Left ventricle myocardium inferior (tissue), 1 donor: ENCODE measurements around the gene SENP3. TPM values are rescaled to one million over a fixed set of nuclear protein-coding genes. Genes with fewer than 3 reads are reported as not detected.

Experiments used
- DNase-seq: peaks from one replicate; pipeline ENCODE4 v3.0.0-alpha.2; 2020
- H3K27ac ChIP-seq: fragments of 200-600 bp; replicated peaks from 2 replicates; pipeline ENCODE4 v1.8.0; 2021
- H3K27me3 ChIP-seq: fragments of 200-600 bp; 2 replicates; pipeline ENCODE4 v1.8.0; 2021; ENCODE audit warnings: low read depth
- H3K36me3 ChIP-seq: fragments of 200-600 bp; 2 replicates; pipeline ENCODE4 v1.8.0; 2021
- H3K4me1 ChIP-seq: fragments of 200-600 bp; 2 replicates; pipeline ENCODE4 v1.8.0; 2021
- H3K4me3 ChIP-seq: fragments of 200-600 bp; 2 replicates; pipeline ENCODE4 v1.8.0; 2021; ENCODE audit warnings: mild to moderate bottlenecking, moderate library complexity
- H3K9me3 ChIP-seq: fragments of 200-600 bp; replicated peaks from 2 replicates; pipeline ENCODE4 v1.8.0; 2021
- intact Hi-C: fragments of 100-400 bp; cut with micrococcal nuclease; formaldehyde crosslinking; loops from one replicate; pipeline ENCODE4 v1.11.0; 2022
- total RNA-seq: library from RNA; stranded (reverse); fragmentation: NEBNext Ultra II Directional; extraction: Animal tissue kit (Norgen Biotek cat#: 25700); gene quantifications from one replicate; pipeline ENCODE4 v1.2.1, GENCODE V29; 2021
- TF ChIP-seq, protein P1 (sequence below): fragments of 200-600 bp; IDR thresholded peaks from 2 replicates; pipeline ENCODE4 v1.8.0; 2021; ENCODE audit warnings: antibody characterized with exemption, mild to moderate bottlenecking, borderline replicate concordance
- donor health status: DM: no; HTN: yes; CAD: no; lungs with severe emphysema.

SENP3 gene
- total RNA-seq, 1 donor from 2014 or later: 29.5 TPM

DNA sequence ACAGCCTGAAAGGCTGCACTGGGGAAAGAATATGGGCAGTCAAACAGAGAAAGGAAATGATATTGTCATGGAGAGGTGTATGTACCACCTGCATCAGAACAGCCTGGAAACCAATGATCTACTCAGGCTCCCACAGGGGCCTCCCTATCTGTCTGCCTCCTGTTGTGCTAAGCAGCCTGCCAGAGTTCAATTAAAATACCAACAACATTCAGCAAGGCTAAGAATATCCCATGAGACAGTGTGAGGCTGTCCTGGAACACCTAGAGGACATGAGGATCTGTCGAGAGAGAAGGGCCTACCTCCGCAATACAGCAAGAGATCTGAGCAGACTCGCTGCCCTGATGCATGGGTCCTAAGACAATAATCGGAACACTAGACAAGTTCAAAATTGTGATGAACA lies 44.6 kb downstream of the SENP3 start:
- no peak overlapping the region for H3K4me3 ChIP-seq
- peaks cover 50% of the 10 kb centered on the region for H3K36me3 ChIP-seq
- no peaks in the 10 kb centered on the region for H3K9me3 ChIP-seq
- TF ChIP-seq, protein P1, sequence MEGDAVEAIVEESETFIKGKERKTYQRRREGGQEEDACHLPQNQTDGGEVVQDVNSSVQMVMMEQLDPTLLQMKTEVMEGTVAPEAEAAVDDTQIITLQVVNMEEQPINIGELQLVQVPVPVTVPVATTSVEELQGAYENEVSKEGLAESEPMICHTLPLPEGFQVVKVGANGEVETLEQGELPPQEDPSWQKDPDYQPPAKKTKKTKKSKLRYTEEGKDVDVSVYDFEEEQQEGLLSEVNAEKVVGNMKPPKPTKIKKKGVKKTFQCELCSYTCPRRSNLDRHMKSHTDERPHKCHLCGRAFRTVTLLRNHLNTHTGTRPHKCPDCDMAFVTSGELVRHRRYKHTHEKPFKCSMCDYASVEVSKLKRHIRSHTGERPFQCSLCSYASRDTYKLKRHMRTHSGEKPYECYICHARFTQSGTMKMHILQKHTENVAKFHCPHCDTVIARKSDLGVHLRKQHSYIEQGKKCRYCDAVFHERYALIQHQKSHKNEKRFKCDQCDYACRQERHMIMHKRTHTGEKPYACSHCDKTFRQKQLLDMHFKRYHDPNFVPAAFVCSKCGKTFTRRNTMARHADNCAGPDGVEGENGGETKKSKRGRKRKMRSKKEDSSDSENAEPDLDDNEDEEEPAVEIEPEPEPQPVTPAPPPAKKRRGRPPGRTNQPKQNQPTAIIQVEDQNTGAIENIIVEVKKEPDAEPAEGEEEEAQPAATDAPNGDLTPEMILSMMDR: no peak
- peak overlapping the region; percentile 89 for H3K27ac ChIP-seq
- intact Hi-C loops: no loop called here
- DNase-seq: no peak
- peaks cover 55% of the 10 kb centered on the region for H3K4me1 ChIP-seq
- no peaks in the 10 kb centered on the region for H3K27me3 ChIP-seq

GRCh38 chr17:7610641-7611040 lies 48.9 kb downstream of the SENP3 start:
- Histone ChIP-seq H3K4me1 (peaks cover 85% of the 10 kb centered on the region), H3K4me3 (no peak overlapping the region), H3K27me3 (no peaks in the 10 kb centered on the region), H3K9me3 (no peaks in the 10 kb centered on the region), H3K27ac (peak overlapping the region; percentile 27), H3K36me3 (peaks cover 10% of the 10 kb centered on the region)
- intact Hi-C loops: no loop called here
- TF ChIP-seq, protein P1: no peak
- DNase-seq: no peak

DNA sequence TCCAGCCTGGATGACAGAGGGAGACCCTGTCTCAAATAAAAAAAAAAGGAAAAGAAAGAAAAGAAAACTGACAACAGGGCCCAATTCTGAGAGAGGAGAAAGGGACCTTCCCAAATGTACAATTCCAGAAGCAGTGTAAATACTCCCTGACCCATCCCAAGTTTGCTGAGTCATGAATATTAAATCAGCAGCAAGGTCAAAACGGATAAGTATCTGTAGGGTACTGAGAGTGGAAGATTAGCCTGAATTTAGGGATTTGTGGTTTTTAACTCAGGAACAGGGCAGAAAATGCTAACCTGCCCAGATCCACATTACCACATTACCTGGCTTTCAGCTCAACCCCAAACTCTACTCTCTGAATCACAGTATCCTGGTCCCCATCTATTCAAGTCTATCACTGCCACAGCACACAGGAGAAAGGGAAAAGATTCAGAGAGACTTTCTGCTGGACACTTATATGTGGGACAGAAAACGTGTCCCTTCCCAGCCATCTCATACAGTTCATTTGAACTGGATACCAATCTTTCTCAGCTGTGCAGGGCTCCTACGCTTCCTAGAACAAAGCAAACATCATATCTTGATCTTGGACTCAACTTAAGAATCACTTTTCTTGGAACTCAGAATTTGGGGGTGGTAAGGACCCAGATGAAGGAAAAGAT lies 50.0 kb downstream of the SENP3 start:
- H3K27ac ChIP-seq: peak overlapping the region; percentile 42
- no peaks in the 10 kb centered on the region for H3K9me3 ChIP-seq
- H3K27me3 ChIP-seq: no peaks in the 10 kb centered on the region
- H3K36me3 ChIP-seq: peaks cover 9% of the 10 kb centered on the region
- no peak for DNase-seq
- intact Hi-C loops: no loop called here
- H3K4me1 ChIP-seq: peaks cover 75% of the 10 kb centered on the region
- TF ChIP-seq, protein P1: no peak
- H3K4me3 ChIP-seq: peak overlapping the region; percentile 91

DNA sequence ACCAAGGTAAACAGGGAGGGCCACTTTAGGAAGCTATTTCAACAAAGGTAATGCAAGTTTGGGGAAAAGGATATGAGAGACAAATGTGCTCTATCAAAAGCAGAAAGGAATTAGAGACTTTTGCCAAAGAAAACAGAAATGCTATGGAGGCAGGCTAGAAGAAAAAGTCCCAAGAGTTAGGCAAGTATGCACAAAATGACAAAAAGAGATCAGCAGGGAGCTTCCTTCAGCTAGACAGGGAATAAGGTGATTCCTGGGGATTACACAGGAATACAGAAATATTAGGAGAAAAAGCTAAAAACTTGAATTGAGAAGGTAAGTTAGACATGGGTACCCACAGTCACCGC lies 50.5 kb downstream of the SENP3 start:
- Histone ChIP-seq H3K9me3 (no peaks in the 10 kb centered on the region), H3K4me3 (peak overlapping the region; percentile 91), H3K4me1 (peaks cover 70% of the 10 kb centered on the region), H3K27ac (peak overlapping the region; percentile 42), H3K27me3 (no peaks in the 10 kb centered on the region), H3K36me3 (peaks cover 9% of the 10 kb centered on the region)
- DNase-seq: no peak
- TF ChIP-seq, protein P1: no peak
- intact Hi-C loops: no loop called here

DNA sequence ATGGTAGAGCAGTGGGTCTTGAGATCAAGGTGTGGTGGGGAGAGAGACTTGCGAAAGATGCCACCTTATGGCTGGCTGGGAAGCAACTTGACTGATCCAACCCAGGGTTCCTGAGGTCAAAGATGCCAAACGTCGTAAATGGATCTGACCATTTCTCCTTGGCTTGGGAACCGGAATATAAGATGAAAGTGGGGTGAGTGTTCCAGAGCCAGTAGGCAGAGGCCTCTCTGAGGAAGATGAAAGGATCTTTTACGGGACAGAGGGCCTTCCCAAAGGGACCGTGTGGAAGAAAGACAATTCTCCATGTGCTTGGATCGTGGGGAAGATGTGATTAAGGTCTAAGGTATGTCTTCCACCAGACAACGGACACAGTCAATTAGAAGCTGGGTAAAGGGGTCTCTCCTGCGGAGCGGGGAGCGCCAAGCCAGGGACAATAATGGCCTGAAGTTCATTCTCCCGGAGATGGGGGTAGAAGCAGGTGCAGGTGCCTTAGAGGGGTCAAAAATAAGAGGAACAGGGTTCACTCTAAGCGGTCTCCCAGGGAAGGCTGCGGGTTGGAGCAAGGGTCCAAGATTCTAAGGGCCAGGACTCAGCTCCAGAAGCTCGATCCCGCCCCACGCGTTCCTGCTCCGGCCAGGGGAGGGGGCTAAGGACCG lies 52.2 kb downstream of the SENP3 start:
- intact Hi-C loops: no loop called here
- peak overlapping the region; percentile 91 for H3K4me3 ChIP-seq
- H3K9me3 ChIP-seq: no peaks in the 10 kb centered on the region
- H3K4me1 ChIP-seq: peaks cover 60% of the 10 kb centered on the region
- peak overlapping the region; percentile 99 for H3K27ac ChIP-seq
- H3K36me3 ChIP-seq: peaks cover 9% of the 10 kb centered on the region
- DNase-seq: no peak
- no peaks in the 10 kb centered on the region for H3K27me3 ChIP-seq
- TF ChIP-seq, protein P1: no peak
